ENCODE results near the gene ZNF396.

ZNF396 gene

DNA sequence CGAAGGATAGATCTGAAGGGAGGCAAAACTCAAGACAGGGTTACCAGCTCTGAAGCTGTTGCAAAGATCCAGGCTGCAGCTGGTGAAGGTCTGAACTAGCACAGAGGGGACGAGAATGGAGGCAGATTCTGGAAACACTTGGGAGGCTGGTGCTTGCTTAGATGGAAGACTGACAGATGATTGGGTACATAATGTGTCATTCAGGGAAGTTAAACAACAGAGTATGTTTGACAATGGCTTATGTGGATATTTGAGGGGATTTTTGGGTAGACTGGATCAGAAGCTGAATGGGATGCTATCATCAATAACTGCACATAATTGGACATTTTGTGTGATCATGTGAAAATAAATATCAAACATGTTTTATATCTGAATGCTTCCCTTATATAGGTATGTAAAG lies 2.3 kb upstream of the ZNF396 start:
- no peak for DNase-seq

DNA sequence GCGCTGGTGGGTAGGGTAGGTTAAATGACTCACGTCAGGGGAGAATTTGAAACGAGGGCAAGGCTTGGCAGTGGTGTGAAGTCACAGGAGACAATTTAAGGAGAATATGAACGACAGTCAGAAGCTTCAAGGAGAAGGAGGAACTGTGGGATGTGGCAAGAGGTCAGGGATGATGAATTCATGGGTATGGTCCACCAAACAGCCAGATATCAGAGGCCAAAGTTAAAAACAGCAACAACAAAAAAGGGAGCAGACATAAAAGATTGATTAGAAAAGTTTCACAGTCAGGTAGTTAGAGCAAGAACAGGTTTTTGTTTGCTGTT lies 1.4 kb upstream of the ZNF396 start:
- DNase-seq = no peak

DNA sequence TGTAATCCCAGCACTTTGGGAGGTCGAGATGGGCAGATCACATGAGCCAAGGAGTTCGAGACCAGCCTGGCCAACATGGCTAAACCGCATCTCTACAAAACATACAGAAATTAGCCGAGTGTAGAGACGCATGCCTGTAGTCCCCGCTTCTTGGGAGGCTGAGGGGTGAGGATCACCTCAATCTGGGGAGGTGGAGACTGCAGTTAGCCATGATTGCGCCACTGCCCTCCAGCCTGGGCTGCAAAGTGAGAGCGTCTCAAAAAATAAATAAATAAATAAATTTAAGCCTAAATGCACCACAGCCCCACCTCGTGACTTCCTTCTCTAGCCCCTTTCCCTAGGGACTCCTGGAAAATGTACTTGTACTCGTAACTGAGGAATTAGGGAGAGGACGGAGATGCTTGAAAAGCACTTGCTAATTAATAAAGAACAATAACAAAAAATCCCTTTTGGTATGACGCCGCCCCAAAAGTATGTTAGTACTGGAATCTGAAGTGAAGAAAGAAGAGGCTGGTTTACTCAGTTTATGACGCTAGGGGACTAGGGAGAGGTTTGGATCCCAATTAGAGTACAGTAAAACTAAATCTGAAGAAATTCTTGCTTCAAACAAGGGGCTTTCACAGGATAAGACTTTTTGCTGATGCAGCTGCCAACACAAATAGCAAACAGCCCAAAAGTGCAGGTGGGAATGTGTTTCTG lies 887 bp upstream of the ZNF396 start:
- no peak for DNase-seq

DNA sequence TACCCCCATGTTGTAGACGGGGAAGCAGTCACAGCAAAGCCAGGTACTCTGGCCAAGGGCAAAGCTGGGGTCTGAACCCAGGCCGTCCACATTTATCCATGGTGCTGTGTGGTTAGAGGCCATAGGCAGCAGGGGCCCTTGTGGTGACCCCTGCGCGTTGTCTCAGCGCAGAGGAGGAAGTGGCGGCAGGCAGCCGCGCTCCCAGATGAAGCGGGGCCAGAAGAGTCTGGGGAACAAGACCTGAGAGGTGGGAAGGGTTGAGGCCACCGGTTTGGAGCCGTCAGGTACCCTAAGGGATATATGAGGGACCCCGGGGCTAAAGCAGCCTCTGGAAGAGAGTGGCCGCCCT lies 770 bp downstream of the ZNF396 start:
- DNase-seq = peak; percentile 36

DNA sequence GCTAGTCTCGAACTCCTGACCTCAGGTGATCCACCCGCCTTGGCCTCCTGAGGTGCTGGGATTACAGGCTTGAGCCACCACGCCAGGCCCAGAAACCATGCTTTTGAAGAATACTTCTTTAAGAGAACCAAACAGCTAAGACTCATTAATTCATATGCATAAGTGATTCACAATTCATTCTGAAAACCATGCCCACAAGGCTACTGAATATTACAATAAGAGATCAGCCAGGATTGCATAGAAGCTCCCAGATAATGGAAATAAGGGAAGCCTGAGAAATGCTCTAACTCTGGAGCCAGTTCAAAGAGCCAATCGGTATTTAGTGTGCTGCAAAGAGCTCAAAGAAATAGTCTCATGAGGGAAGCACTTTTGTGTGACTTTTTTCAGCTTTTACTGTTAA lies 2.4 kb downstream of the ZNF396 start:
- no peak for DNase-seq

DNA sequence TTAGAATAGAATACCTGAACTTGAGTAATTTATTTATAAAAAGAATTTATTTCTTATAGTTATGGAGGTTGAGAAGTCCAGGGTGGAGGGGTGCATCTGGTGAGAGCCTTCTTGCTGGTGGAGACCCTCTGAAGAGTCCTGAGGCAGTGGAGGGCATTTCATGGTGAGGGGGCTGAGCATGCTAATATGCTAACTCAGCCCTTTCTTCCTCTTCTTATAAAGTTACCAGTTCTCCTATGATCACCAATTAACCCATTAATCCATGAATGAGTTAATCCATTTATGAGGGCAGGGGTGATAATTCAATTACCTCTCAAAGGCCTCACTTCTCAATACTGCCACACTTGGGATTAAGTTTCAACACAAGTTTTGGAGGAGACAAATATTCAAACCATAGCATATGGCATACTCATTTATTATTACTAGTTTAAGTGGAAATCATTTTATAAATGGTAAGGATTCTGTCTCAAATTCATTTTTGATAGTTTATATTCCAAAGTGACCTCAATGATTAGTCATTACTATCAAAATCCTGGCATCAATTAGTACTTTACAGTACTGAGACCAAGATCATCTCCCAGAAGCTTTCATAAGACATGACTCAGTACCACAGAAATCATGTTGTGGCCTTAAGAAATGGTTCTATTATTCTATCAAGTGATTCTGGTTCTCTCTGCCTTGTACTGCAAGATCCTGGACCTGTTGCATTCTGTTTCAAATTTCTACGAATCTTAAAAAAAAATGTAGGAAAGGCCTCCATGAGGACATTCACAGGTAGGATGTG lies 5.5 kb downstream of the ZNF396 start:
- no peak for DNase-seq

DNA sequence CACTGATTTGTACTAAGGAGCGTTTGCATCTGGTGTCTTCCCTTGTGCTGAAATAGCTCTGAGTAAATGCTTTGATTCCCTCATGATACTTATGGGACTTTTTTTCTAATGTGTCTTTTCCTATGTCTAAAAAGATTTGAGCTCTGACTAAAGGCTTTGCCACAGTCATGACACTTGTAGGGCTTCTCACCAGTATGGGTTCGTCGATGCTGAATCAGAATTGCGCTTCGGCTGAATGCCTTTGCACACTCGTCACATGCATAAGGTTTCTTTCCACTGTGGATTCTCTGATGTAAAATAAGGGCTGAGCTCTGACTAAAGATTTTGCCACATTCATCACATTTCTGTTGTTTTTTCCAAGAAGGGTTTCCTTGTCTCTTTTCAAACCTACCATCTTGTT lies 8.0 kb downstream of the ZNF396 start:
- DNase-seq = no peak

DNA sequence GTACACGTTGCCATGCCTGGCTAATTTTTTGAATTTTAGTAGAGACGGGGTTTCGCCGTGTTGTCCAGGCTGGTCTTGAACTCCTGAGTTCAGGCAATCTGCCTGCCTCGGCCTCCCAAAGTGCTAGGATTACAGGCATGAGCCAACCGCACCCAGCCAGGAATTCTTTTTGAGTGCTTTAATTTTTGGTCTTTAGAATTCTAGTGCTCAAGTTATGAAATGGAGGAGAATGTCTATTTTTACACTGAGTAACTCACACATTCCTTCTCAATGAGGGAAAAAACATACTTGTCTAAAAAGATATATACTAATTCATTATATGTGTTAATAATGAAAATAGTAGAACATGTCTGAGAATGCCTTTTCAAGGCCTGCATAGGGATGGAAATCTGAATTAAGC lies 8.5 kb downstream of the ZNF396 start:
- no peak for DNase-seq

DNA sequence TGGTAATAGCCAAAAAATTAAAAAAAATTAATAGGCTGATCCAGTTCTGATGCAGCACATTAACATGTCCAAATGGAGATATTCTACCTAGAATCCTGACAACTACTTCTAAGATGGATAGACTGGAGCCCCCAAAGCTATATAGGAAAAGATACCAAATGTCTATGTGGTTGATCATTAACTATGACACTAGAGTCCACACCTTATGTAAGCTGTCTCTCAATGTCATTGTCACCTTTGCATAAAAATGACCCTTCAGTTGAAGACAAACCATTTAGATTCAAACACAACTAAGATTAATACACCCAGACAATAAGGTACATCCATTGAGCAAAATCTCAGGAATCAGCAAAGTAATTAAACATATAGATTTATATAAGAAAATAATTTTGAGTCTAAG lies 14.6 kb downstream of the ZNF396 start:
- DNase-seq = no peak

DNA sequence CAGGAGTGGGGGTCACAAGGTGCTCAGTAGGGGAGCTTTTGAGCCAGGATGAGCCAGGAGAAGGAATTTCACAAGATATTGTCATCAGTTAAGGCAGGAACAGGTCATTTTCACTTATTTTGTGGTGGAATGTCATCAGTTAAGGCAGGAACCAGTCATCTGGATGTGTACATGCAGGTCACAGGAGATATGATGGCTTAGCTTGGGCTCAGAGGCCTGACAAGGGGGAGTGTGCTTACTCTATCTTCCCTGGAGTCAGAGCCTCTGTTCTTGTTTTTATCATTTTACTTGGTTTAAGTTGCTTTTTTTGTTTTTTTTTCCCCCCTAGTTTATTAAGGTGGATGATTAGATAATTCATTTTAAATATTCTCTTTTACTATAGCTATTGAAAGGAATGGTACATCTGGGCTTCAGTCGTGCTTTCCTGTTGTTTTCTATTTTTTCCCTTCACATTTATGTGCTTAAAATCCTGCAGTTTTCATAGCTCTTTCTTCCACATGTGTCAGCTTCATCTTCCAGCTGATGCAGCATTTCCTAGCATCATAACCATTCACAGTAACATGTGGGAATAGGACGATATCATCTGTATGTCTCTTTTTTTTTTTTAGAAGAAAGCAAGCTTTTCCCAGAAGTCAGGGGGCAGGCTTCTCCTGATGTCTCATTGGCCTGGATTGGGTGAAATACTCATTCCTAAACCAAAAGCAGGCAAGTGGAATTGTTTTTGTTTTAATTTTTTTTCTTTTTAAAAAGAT lies 15.4 kb downstream of the ZNF396 start:
- no peak for DNase-seq

DNA sequence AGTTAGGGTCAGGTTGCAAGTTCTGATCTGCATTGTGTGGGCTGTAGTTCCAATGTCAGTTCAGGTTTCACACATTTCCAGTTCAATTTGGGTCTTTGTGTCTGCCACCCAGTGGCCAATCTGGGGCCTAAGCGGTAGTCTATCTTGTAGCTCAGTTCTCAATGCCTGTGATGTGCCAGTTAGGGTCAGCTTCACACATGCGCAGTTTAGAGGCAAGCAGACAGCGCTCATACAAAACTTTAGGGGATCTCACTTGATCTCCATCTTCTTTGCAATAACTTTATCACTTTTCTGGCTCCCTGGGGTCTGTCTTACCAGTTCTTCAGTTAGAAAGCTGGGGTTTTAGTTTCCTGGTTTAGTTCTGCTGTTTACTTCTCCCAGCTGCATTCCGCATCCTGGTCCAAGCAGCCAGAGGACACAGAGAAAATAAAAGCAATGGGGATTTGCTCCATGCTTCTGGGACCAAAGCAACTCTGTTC lies 22.0 kb downstream of the ZNF396 start:
- no peak for DNase-seq

DNA sequence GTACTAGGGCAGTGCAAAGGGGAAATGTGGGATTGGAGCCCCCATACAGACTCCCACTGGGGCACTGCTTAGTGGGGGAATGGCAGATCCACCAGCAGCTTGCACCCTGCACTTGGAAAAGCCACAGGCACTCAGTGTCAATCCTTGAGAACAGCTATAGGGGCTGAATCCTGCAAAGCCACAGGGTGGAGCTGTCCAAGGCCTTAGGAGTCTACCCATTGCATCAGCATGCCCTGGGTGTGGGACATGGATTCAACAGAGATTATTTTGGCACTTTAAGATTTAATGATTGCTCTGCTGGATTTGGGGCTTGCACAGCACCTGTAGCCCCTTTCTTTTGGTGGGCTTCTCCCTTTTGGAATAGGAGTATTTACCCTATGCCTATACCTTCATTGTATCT lies 24.4 kb downstream of the ZNF396 start:
- no peak for DNase-seq

DNA sequence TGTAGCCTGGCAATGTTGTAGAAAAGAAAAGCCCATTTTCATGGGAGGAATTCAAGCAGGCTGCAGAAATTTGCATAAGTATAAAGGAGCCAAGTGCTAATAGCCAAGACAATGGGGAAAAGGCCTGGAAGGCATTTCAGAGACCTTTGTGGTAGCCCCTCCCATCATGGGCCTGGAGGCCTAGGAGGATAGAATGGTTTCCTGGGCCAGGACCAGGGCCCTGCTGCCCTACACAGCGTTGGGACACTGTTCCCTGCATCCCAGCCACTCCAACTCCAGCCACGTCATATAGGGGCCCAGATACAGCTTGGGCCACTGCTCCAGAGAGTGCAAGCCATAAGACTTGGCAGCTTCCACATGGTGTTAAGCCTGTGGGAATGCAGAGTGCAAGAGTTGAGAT lies 24.9 kb downstream of the ZNF396 start:
- no peak for DNase-seq

DNA sequence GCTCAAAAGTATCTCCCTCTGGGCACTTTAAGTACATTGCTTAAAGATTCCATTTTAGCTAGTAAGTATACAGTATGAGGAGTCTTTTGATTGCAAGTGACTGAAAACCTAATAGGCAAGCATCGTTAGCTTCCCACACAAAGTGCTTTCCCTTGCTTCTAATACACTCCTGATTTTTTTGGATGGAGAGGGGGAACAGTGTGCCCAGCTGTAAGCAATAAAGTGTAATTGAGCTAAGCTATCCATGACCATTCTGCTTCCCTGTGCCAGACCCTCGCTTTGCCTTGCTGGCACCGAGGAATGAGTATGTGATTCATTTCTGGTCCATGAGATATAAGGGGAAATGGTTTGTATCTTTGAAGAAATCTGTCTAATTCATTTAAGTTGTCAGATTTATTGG lies 29.1 kb downstream of the ZNF396 start:
- no peak for DNase-seq

DNA sequence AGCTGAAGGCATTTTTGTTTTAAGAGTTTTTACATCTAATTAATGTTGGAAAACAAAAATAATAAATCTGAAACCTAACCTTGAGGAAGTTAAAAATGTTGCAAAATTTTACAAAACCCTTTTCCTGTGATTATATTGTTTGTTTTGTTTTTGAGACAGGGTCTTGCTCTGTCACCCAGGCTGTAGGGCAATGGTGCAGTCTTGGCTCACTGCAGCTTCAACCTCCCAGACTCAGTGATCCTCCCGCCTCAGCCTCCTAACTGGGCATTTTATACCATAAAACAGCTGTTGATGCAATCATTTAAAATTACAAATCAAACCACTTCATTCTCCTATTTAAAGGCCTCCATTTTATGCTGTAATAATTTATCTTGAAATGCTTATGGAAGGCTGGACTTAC lies 31.2 kb downstream of the ZNF396 start:
- DNase-seq = no peak

DNA sequence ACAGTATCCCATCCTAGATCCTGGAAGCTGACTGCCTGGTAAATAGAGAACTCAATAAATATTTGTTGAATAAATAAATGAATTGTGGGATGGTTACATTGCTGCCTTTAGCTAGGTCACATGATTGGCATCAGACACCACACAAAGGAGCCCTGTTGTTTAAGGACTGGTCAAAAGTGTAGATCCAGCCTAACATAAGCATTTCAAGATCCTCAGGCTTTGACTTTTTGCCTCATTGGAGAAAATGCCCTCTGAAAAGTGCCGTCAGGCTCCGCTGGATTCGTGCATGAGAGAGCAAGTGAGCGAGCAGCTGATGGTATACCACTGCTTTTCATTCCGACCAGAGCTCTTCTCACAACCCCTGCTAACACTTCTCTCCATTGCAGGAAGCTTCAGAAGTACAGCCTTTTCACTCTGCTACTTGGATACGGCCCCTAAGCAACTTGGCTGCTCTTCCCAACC lies 31.6 kb downstream of the ZNF396 start:
- no peak for DNase-seq

DNA sequence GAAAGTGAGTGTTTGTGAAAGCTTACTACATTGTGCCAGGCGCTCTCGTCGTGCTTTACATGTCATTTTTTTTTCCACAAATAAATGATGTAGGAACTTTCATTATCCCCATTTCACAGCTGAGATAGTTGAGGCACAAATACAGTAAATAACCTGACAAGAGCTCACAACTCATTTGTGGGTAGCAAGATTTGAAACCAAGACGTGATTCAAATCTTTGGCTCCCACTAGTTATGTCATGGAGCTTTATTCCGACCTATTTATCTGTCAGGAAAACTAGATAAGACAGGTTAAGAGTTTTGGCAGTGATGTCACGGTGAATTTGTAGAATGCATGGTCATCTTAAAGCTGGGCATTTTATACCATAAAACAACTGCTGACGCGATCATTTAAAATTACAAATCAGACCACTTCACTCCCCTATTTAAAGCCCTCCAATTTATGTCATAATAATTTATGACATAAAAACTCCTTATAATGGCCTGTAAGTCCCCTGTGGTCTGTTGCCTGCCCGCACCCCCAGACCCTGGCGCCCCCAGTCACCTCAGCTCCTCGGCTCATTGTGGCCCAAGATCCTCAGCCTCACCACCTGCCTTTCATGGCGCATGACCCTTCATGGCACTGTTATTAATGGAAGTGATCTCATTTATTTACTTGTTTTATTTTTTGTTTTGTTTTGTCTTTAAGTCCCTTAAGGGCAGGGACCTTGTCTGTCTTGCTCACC lies 32.2 kb downstream of the ZNF396 start:
- no peak for DNase-seq

DNA sequence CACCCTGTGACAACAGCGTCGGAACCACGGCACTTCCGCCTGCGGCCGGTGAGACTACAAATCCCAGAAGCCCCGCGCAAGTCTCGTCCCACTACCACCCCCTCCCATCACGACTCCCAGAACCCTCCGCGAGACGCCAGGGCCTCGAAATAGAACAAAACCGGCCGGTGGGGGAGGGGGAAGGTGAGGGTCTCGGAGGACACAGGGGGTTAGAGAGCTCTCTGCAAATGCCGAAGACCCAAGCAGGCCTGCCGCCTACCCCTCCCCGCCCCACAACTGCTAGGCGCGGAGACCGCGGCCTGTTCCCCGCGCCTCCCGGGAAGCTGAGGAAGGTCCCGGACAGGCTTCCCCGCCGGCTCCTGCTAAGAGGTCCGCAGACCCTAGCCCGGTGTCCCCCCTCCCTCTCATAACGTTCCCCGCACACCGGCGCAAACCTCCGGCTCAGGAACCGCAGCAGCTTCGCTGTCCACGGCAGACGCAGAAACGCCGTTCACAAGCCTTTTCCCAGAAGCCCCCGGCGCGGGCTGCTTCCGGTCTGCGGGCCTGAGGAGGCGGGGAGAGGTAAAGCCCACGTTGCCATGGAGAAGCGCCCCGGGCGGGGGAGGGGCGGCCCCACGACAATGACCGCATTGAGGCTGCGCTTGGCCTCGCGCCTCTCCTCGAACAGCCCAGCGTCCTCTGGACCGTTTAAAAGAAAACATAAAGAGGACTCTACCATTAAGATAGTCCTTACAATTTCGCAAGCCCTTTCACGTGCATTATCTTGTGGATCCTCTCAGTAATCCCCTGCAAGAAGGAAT lies 33.0 kb downstream of the ZNF396 start, which contains the start of gene ZNF24:
TSS of gene ZNF24 (minus strand) at position 485 of the 800 bp plus-strand sequence. CDS start 3,770 bp downstream, outside the sequence.
- DNase-seq = peak; percentile 97

DNA sequence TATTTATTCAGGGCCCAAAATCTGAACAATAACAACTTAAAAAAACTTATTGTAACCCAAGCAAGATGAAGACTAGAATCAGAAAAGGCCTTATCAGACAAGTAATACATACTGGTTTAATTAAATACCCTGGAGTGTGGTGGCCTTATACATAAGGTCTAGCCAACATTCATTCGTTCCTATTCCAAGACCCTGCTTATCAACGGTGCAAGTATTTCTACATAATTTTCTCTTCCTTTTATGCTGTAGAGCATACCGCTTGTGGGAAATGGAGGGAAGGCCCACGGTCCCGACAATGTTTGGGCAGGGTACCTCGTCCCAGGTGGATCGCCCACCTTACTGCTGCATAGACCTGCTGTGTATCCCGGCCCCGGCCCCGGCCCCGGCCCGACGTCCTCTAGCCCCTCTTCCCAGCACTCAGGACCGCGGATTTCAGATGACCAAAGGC lies 33.6 kb downstream of the ZNF396 start:
- no peak for DNase-seq

DNA sequence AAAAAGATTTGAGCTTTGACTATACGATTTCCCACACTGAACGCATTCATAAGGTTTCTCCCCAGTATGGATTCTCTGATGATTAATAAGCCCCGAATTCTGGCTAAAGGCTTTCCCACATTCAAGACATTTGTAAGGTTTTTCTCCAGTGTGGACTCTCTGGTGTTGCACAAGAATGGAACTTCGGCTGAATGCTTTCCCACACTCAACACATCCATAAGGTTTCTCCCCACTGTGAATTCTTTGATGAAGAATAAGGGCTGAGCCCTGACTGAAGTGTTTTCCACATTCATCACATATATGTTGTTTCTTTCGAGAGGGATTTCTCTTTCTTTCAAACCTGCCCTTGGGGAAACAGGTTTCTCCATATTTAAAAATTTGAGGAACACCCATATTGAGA lies 39.9 kb downstream of the ZNF396 start:
- DNase-seq = no peak

DNA sequence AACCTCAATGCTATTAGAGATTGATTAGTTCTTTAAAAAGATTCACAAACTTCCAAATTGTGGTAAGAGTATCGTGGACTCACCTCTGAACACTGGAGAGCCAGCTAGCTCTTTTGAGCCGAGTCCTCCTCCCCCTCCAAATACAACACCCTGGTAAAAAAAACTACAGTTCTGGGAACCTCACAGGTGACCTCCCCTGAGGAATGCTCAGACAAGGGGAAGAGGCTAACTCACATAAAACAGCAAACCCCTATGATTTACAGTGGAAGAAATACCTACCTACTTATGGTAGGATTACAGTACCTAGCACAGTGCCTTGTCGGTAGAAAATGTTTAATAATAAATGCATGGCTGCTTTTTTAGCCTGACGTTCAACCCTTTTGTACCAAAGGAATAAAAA lies 41.3 kb downstream of the ZNF396 start:
- no peak for DNase-seq

DNA sequence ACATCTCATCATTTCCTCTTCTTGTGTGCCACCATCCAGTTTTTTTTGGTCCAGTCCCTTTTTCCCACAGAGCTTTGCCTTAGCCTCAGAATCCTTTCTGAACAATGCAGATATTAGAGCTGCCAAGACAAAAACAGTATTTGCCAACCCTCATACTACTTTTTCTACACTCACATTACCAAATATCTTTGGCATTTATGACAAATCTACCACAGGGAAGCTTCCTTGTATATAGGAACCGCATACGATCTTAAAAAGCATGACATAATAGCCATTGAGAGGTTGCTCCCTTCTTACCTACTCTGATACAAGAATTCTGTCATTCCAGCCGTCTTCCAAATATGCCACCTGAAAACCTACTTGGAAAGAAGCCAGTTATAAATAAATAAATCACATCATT lies 42.3 kb downstream of the ZNF396 start:
- no peak for DNase-seq
